HCT116 (cell line): ENCODE data around the gene PANX2. TPM values are rescaled to one million over a fixed set of nuclear protein-coding genes. Genes with fewer than 3 reads are reported as not detected.

ENCODE experiments used
- ATAC-seq: fragments of 200-7000 bp; cut with Tn5 transposase; 2 replicates; pipeline ENCODE4 v1.9.1; 2020; ENCODE audit warnings: mild to moderate bottlenecking, moderate library complexity
- BruUV-seq: library from RNA; stranded (reverse); fragments of 400-500 nt; replicated peaks from 2 replicates; lab custom pipeline; 2021; lab: Mats Ljungman, UMichigan
- CTCF ChIA-PET: fragments of 300-600 bp; sonication (Branson Sonifier 250); formaldehyde crosslinking; loops from one replicate; lab custom pipeline; 2021; ENCODE audit warnings: antibody characterized with exemption; lab: Charles Lee
- POLR2A ChIA-PET: fragments of 300-600, 350-600 bp; sonication (Branson Sonifier 250); formaldehyde crosslinking; loops from one replicate; lab custom pipeline; 2021; ENCODE audit warnings: antibody characterized with exemption; lab: Charles Lee
- RAD21 ChIA-PET, 2 experiments: fragments of 300-600 bp; sonication (Branson Sonifier 250); formaldehyde crosslinking; loops; one replicate each; lab custom pipeline; 2023; ENCODE audit warnings: low total read pairs in 2 of 2; ENCODE audit not compliant: uncharacterized antibody in 2 of 2, unreplicated experiment in 2 of 2, low non-redundant PET in 1 of 2; lab: Charles Lee
- DNase-seq: peaks from one replicate; pipeline ENCODE4 v3.0.0-alpha.2; 2010; ENCODE audit warnings: low read depth, low spot score
- H2AFZ ChIP-seq: fragments of 200-600 bp; shearing (Covaris generic), sonication (generic); 2 replicates; pipeline ENCODE4 v1.6.1; 2017; ENCODE audit warnings: low read depth, mixed run types, mixed read lengths, antibody characterized with exemption, low read length; ENCODE audit not compliant: poor library complexity, severe bottlenecking
- H3K27ac ChIP-seq: 2 replicates; pipeline ENCODE4 v1.5.1; 2012; ENCODE audit warnings: low read depth, low read length
- H3K27me3 ChIP-seq: fragments of 200-600 bp; sonication (generic); 2 replicates; pipeline ENCODE4 v1.6.1; 2016; ENCODE audit warnings: mixed run types, low read length, mixed read lengths; ENCODE audit not compliant: insufficient read depth
- H3K36me3 ChIP-seq, 2 experiments: fragments of 200-500 bp in 1 of 2; fragments of 200-600 bp in 1 of 2; sonication (Bioruptor generic) in 1 of 2; sonication (generic) in 1 of 2; 2 replicates each; pipeline versions ENCODE4 v1.5.1 to v1.6.1; 2014 to 2016; ENCODE audit warnings: low read length in 2 of 2, inconsistent platforms in 1 of 2, mixed read lengths in 1 of 2, mixed run types in 1 of 2; ENCODE audit not compliant: insufficient read depth in 2 of 2, control insufficient read depth in 1 of 2
- H3K4me1 ChIP-seq, 2 experiments: fragments of 200-600 bp in 1 of 2; sonication (generic) in 1 of 2; 2 replicates each; pipeline versions ENCODE4 v1.5.1 to v1.6.1; 2012 to 2017; ENCODE audit warnings: low read length in 2 of 2, inconsistent platforms in 1 of 2, mild to moderate bottlenecking in 1 of 2, mixed read lengths in 1 of 2, mixed run types in 1 of 2, moderate library complexity in 1 of 2; ENCODE audit not compliant: insufficient read depth in 2 of 2, control insufficient read depth in 1 of 2
- H3K4me2 ChIP-seq: fragments of 200-600 bp; sonication (generic); 2 replicates; pipeline ENCODE4 v1.6.1; 2017; ENCODE audit warnings: mixed run types, low read length, mixed read lengths
- H3K4me3 ChIP-seq, 2 experiments: fragments of 200-600 bp in 1 of 2; sonication (generic) in 1 of 2; replicated peaks in 1 of 2; 2 replicates each; pipeline ENCODE4 v1.5.1; 2011 to 2016; ENCODE audit warnings: low read length in 2 of 2, control low read depth in 1 of 2, low read depth in 1 of 2, mild to moderate bottlenecking in 1 of 2, mixed read lengths in 1 of 2, mixed run types in 1 of 2
- H3K79me2 ChIP-seq: fragments of 200-600 bp; sonication (generic); 2 replicates; pipeline ENCODE4 v1.6.1; 2017; ENCODE audit warnings: mild to moderate bottlenecking, mixed run types, low read length, moderate library complexity, mixed read lengths; ENCODE audit not compliant: insufficient read depth
- H3K9ac ChIP-seq: fragments of 200-600 bp; sonication (generic); 2 replicates; pipeline ENCODE4 v1.6.1; 2016; ENCODE audit warnings: low read length, mixed read lengths
- H3K9me2 ChIP-seq: fragments of 200-600 bp; sonication (generic), shearing (Covaris generic); 2 replicates; pipeline ENCODE4 v1.6.1; 2017; ENCODE audit warnings: mixed run types, mild to moderate bottlenecking, moderate library complexity; ENCODE audit not compliant: insufficient read depth
- H3K9me3 ChIP-seq, 2 experiments: fragments of 200-500 bp in 1 of 2; fragments of 200-600 bp in 1 of 2; sonication (Bioruptor generic) in 1 of 2; sonication (generic) in 1 of 2; 2 replicates each; pipeline ENCODE4 v1.6.1; 2014 to 2017; ENCODE audit warnings: low read length in 2 of 2, mixed read lengths in 2 of 2, inconsistent platforms in 1 of 2, low read depth in 1 of 2, mild to moderate bottlenecking in 1 of 2, mixed run types in 1 of 2, moderate library complexity in 1 of 2; ENCODE audit not compliant: control insufficient read depth in 1 of 2, insufficient read depth in 1 of 2
- H4K20me1 ChIP-seq: fragments of 200-600 bp; sonication (generic), shearing (Covaris generic); 2 replicates; pipeline ENCODE4 v1.6.1; 2017; ENCODE audit warnings: mixed run types, mild to moderate bottlenecking, moderate library complexity; ENCODE audit not compliant: insufficient read depth
- CTCF ChIP-seq, 3 experiments: fragments of 200-600 bp in 1 of 3; sonication (generic) in 1 of 3; IDR thresholded peaks in 2 of 3; conservative IDR thresholded peaks in 1 of 3; 2 replicates each; pipeline ENCODE4 v1.5.1; 2012 to 2017; ENCODE audit warnings: low read depth in 2 of 3, low read length in 2 of 3, antibody characterized with exemption in 1 of 3, borderline replicate concordance in 1 of 3, control low read depth in 1 of 3, mild to moderate bottlenecking in 1 of 3, mixed read lengths in 1 of 3, mixed run types in 1 of 3, moderate library complexity in 1 of 3; ENCODE audit not compliant: insufficient read depth in 1 of 3
- ELF1 ChIP-seq: IDR thresholded peaks from 2 replicates; pipeline ENCODE4 v1.6.1; 2012; ENCODE audit warnings: low read depth, borderline replicate concordance
- FOSL1 ChIP-seq: IDR thresholded peaks from 2 replicates; pipeline ENCODE4 v1.6.1; 2012; ENCODE audit warnings: low read depth
- RAD21 ChIP-seq: IDR thresholded peaks from 2 replicates; pipeline ENCODE4 v1.6.1; 2012; ENCODE audit warnings: low read depth, mild to moderate bottlenecking
- SIN3A ChIP-seq: IDR thresholded peaks from 2 replicates; pipeline ENCODE4 v1.6.1; 2012; ENCODE audit warnings: low read depth
- SP1 ChIP-seq: IDR thresholded peaks from 2 replicates; pipeline ENCODE4 v1.6.1; 2012; ENCODE audit warnings: low read depth
- YY1 ChIP-seq: IDR thresholded peaks from 2 replicates; pipeline ENCODE4 v1.6.1; 2011; ENCODE audit warnings: low read length, low read depth, moderate library complexity, mild to moderate bottlenecking; ENCODE audit not compliant: insufficient replicate concordance; ENCODE audit errors: extremely low read depth
- ZFX ChIP-seq: fragments of 450-650 bp; IDR thresholded peaks from 2 replicates; pipeline ENCODE4 v1.6.1; 2017
- intact Hi-C: fragments of 100-400 bp; cut with micrococcal nuclease; formaldehyde crosslinking; loops from 2 replicates; pipeline ENCODE4 v1.10.0; 2022
- total RNA-seq: library from RNA; stranded (reverse); gene quantifications from one replicate; pipeline ENCODE4 v1.2.1, GENCODE V29; 2021; ENCODE audit not compliant: unreplicated experiment
- TF ChIP-seq, protein P1 (sequence below): IDR thresholded peaks from 2 replicates; pipeline ENCODE4 v1.6.1; 2012; ENCODE audit warnings: low read depth

The PANX2 gene
- total RNA-seq, 1 experiment from 2014 or later = 8.0 TPM

- H3K9ac ChIP-seq = no peak overlapping the region
- no peak for DNase-seq
- RAD21 ChIA-PET = no interaction called here
- CTCF ChIA-PET = interaction anchor here (1.0 kb wide), 1 partner anchor 181 kb away, joined by 3 read pairs; no protein-coding TSS in a partner anchor
- no TSS peak for BruUV-seq
- no peak overlapping the region for H2AFZ ChIP-seq
- POLR2A ChIA-PET = no interaction called here
- H3K9me2 ChIP-seq = no peaks in the 10 kb centered on the region
- intact Hi-C loops = no loop called here
- peaks cover 0 to 8% of the 10 kb centered on the region in 2 experiments; a peak in 3 of 4 replicates for H3K4me1 ChIP-seq
- peaks cover 13% of the 10 kb centered on the region; the same call in 1 of the 2 replicates for H3K79me2 ChIP-seq
- no peak for TF ChIP-seq FOSL1
- no peak for TF ChIP-seq RAD21
- TF ChIP-seq ZFX = no peak
- no peak for TF ChIP-seq SIN3A
- TF ChIP-seq CTCF (IDR thresholded peaks at IDR 0.05 in 2 of 3, conservative IDR thresholded peaks at IDR 0.05 in 1 of 3; ENCODE audit: borderline replicate concordance in 1 of 3, insufficient read depth in 1 of 3, low read depth in 2 of 3, low read length in 2 of 3) = no peak
- TF ChIP-seq ELF1 = no peak
- no peak for TF ChIP-seq SP1
- TF ChIP-seq, protein P1, sequence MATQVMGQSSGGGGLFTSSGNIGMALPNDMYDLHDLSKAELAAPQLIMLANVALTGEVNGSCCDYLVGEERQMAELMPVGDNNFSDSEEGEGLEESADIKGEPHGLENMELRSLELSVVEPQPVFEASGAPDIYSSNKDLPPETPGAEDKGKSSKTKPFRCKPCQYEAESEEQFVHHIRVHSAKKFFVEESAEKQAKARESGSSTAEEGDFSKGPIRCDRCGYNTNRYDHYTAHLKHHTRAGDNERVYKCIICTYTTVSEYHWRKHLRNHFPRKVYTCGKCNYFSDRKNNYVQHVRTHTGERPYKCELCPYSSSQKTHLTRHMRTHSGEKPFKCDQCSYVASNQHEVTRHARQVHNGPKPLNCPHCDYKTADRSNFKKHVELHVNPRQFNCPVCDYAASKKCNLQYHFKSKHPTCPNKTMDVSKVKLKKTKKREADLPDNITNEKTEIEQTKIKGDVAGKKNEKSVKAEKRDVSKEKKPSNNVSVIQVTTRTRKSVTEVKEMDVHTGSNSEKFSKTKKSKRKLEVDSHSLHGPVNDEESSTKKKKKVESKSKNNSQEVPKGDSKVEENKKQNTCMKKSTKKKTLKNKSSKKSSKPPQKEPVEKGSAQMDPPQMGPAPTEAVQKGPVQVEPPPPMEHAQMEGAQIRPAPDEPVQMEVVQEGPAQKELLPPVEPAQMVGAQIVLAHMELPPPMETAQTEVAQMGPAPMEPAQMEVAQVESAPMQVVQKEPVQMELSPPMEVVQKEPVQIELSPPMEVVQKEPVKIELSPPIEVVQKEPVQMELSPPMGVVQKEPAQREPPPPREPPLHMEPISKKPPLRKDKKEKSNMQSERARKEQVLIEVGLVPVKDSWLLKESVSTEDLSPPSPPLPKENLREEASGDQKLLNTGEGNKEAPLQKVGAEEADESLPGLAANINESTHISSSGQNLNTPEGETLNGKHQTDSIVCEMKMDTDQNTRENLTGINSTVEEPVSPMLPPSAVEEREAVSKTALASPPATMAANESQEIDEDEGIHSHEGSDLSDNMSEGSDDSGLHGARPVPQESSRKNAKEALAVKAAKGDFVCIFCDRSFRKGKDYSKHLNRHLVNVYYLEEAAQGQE = no peak
- TF ChIP-seq YY1 = no peak
- no peaks in the 10 kb centered on the region for H3K9me3 ChIP-seq
- H3K4me2 ChIP-seq = no peak overlapping the region
- H3K36me3 ChIP-seq = peaks cover 29 to 56% of the 10 kb centered on the region in 2 experiments
- H3K27me3 ChIP-seq = no peaks in the 10 kb centered on the region
- no peak overlapping the region for H3K4me3 ChIP-seq
- no peak for ATAC-seq
- H4K20me1 ChIP-seq = no peaks in the 10 kb centered on the region
- H3K27ac ChIP-seq = no peak overlapping the region
Observed at GRCh38 chr22:50217543-50218152, 47.1 kb downstream of the PANX2 start.
